Hippocampal formation (tissue), 2 donors: ENCODE results near the gene PTPRF.

Experiments
- DNase-seq, 2 donors: peaks; one replicate each; lab custom pipeline; 2025; lab: John Stamatoyannopoulos, UW

The PTPRF gene

GRCh38 chr1:43513471-43514173, 17.1 kb upstream of the PTPRF start:
- DNase-seq, result no peak

GRCh38 chr1:43518935-43519686, 11.6 kb upstream of the PTPRF start:
- no peak for DNase-seq

DNA sequence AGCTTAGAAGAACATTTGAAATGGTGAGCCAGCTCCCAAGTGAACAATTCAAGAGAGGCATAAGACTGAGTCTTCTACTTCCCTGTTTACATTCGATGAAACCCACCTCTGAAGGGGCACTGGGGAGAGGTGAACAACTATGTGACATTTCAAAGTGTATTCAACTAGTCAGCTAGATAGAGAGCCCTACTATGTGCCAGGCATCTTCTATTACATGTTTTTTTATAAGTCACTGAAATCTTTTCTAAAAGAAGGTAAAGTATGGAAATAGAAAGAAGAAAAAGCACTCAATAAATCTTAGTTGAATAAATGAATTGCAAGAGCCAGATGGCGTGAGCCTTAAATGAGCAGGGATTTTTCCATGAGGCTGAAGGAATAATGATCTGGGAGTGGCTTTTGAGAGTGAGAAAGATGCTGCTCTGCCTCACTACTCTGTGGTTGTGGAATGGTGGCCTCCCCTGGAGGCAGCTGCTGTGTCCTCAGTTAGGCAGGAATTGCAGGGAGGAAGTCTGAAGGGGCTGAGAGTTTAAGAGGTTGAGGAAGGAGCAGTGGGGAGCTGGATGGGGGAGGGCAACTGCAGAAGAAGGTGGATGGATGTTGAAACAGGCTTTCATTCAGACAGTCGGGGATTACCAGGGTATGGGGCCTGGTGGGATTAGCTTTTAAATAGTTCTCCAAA, 10.4 kb upstream of the PTPRF start:
- DNase-seq, result no peak

GRCh38 chr1:43521078-43521477, 9.6 kb upstream of the PTPRF start:
- no peak for DNase-seq

DNA sequence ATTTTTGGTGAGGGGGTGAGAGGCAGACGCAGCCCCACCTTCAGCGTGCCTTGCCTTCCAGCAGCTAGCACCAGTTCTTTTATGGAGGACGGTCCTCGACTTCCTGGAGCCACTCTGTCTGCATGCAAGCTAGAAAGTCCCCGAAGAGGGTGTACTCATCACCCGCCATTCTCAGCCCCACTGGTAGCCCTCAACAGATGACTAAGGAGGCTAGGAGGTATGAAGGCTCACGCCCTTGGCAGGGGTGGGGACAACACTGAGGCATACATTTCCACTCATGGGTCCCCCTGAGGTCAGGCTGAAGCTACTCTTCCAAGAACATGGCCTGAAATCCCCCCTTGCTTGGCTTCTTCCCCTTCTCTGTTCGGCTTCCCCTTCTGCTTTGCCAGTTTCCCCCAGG, 8.9 kb upstream of the PTPRF start:
- no peak for DNase-seq

GRCh38 chr1:43522431-43522775, 8.3 kb upstream of the PTPRF start:
- no peak for DNase-seq

- no peak for DNase-seq
Measured at GRCh38 chr1:43522776-43523480, 7.8 kb upstream of the PTPRF start.

GRCh38 chr1:43524804-43525203, 5.9 kb upstream of the PTPRF start:
- no peak for DNase-seq

DNA sequence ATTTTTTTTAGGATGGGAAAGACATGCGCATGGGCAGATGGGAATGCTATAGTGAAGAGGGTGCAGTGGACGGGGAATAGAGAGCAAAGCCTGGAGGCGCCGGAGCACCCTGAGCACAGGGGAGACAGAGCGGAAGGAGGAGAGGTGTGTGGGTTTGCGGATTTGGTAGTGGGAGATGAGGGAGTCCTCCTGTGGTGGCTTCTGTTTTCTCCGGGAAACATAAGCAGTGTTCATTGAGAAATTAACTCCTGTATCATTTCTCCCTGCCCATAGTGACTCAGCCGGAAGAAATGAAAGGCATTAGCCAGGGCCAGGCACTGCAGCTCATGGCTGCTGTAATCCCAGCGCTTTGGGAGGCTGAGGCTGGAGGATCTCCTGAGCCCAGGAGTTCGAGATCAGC, 4.7 kb upstream of the PTPRF start:
- DNase-seq, result no peak

GRCh38 chr1:43527111-43527878, 3.4 kb upstream of the PTPRF start:
- no peak for DNase-seq

DNA sequence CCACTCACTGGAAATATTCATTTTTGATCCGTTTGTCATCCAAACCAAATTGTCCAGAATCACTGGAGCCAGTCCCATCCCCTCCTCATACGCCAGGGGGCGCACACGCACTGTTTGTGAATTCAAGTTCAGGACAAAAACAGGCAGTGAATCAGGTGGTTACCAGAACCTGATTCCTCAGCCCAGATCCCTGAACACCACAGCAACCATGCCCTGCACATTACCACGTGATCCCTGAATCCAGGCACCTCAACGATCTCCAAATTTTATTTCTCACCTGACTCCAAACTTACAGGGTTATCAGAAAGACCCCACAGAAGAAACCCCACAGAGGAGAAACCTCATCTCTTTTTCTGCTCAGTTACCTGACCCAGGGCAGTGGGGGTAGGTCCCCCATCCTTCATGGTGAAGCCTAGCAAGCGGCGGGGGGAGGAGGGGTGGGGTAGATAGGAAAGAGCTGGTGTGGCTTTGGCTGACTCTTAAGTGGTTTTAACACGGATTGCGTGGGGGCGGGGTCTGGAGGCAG, 1.4 kb upstream of the PTPRF start:
- DNase-seq, result peak; percentile 63 to 64

- DNase-seq, result no peak
Measured at GRCh38 chr1:43531107-43531905, 623 bp downstream of the PTPRF start.

- DNase-seq, result no peak
Measured at GRCh38 chr1:43531906-43532584, 1.4 kb downstream of the PTPRF start.

DNA sequence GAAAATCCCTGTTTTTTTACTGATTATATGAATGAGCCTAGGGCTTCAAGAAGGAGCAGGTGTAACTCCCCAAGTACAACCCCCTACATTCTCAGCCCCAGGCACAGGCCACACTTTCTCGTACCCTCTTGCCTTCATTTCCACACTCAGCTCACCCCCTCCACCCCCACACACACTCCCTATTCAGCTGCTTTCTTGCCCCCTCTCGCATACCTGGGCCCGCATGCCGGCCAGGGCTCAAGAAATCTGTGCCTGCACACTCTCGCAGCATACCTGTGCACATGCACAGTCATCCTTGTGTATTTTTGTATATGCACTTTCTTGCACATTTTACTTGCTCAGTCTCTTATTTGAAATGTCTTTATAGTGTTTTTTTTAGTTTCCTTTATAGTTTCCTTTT, 2.0 kb downstream of the PTPRF start:
- no peak for DNase-seq

GRCh38 chr1:43533584-43533983, 2.9 kb downstream of the PTPRF start:
- DNase-seq, result no peak

DNA sequence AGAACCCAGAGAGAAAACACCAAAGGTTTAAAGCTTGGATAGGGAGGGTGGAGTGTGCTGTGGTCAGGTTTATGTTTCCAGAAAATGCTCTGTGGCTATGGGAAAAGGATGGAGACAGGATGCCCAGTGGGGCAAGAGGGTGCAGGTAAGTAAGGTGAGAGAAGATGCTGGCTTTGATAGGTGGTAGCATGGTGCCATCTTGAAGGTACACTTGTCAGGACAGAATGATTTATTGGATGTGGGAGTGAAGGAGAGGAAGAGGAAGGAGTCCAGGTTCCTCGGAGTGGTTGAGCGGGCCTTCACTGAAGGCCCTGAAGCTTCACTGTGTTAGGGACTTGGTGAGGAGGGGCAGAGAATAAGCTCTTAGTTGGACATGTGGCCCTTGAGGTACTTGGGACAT, 3.6 kb downstream of the PTPRF start:
- no peak for DNase-seq

GRCh38 chr1:43536196-43536863, 5.6 kb downstream of the PTPRF start:
- DNase-seq, result no peak

DNA sequence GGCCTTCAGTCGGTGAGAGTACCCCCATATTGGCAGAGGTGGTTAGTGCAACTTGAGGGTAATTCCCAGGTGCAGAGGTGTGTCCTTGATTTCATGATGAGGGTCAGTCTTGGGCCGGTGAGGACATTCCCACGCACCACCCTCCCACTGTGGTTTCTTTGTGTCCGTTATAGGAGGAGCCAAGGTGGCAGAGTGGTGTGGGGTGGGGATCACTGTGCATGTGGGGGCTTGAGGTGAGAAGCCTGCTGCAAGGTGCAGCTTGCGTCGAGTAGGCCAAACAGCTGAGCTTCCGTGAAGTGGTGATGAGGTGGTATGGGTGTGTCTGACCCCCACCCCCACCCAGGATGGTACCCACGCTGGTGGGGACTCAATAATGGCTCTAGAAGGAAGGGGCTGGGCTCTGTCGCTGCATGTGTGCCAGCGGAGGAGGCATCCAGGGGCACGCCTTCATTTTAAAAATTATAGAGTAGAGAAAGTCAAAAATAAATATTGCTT, 6.2 kb downstream of the PTPRF start:
- DNase-seq, result no peak

DNA sequence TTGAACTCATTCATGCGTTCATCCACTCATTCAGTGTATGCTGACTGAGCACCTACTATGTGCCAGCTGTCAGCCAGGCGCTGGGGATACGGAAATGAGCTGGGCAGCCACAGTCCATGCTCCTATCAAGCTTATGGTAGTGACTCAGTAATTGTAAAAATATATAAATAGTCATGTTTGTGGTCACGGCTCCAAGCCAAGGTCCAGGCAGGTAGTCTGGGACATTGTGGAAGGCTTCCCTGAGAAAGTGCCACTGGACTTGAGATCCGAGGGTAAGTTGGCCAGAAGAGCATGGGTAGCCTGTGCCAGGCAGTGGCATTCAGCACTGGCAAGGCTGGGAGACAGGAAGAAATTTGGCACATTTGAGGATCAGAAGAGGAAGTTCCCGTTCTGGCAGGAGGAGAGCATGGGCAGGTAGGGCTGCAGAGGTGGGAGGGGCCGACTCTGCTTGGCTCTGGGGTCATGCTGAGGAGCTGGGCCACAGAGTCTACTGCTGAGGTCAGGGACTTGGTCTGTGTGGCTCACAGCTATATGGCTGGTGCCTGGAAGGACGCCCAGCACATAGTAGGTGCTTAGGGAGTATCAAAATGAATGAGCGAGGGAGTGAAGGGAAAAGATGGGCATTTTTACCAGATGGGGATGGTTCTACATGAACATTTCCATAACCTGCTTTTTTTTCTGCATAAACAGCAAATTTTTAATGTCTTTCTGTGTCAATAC, 6.9 kb downstream of the PTPRF start:
- DNase-seq, result no peak
